ENCODE data around the gene POLR2L.

POLR2L gene

DNA sequence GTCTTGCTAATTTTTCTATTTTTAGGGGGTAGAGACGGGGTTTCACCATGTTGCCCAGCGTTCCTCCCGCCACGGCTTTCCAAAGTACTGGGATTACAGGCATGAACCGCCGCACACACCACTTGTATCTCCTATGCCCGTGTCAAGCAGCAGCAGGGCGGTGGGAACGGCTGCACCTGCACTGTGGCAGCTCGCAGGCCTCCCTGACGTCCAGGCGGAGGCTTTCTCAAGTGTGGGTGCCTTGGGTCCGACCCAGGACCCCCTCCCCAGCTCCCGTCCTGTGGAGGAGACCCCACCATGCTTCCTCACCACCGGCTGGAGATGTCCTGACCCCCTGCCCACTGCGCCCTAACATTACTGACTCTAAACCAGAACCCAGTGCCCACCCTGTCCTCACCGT is 26.1 kb upstream of the POLR2L start:
- no peak for DNase-seq

DNA sequence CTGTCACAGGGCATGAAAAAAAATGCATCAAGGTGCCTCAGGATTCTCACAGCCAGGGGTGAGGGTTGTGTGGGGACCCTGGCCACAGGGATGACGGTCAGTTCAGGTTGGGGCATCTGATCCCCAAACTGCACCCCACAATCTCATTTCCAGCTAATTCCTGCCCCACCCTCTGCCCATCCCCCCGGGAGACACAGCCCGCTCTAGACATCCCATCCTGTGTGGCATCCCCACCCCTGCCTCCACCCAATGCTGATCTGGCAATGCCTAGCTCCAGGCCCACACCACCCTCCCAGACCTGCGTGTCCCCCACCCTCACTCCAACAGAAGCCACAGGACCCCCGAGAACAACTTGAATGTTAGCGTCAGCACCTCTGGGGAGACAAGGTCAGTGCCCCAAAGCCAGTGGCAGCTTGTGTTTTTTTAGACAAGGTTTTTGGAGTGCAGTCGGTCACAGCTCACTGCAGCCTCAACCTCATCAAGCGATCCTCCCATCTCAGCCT is 25.6 kb upstream of the POLR2L start:
- DNase-seq: no peak

GRCh38 chr11:866481-866880 is 24.2 kb upstream of the POLR2L start:
- no peak for DNase-seq

DNA sequence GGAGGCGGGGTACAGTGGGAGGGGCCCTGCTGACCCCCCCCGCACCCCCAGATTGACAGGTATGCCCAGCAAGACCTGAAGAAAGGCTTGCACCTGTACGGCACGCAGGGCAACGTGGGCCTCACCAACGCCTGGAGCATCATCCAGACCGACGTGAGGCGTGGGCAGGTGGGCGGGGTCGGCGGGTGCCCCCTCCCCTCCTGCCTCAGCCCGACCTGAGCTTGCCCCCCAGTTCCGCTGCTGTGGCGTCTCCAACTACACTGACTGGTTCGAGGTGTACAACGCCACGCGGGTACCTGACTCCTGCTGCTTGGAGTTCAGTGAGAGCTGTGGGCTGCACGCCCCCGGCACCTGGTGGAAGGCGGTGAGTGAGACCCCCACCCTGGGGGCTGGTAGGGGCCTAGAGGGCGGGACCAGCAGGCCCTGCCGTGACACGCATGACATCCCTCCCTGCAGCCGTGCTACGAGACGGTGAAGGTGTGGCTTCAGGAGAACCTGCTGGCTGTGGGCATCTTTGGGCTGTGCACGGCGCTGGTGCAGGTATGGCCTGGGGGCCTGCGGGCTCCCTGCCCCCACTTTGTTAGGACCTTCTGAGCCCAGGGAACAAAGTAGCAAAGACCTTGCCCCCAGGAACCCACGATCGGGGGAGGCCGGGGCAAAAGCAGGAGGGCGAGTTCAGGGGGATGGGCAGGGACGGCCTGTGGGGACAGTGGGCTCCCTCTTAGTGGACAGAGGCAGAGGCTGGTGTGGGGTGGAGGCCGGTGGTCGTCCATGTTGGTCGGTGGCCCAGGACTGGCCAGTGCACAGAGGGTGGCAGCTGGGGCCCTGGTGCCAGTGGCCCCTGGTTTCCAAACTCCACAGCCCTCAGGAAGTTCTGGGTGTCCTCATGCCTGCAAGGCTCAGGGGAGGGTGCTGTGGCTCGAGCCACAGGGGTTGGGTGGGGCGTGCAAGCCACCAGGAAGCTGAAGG is 23.4 kb upstream of the POLR2L start:
- DNase-seq: no peak

GRCh38 chr11:864898-865297 is 22.6 kb upstream of the POLR2L start:
- DNase-seq: no peak

- DNase-seq: no peak
Measured at GRCh38 chr11:863910-864827, 21.8 kb upstream of the POLR2L start.

DNA sequence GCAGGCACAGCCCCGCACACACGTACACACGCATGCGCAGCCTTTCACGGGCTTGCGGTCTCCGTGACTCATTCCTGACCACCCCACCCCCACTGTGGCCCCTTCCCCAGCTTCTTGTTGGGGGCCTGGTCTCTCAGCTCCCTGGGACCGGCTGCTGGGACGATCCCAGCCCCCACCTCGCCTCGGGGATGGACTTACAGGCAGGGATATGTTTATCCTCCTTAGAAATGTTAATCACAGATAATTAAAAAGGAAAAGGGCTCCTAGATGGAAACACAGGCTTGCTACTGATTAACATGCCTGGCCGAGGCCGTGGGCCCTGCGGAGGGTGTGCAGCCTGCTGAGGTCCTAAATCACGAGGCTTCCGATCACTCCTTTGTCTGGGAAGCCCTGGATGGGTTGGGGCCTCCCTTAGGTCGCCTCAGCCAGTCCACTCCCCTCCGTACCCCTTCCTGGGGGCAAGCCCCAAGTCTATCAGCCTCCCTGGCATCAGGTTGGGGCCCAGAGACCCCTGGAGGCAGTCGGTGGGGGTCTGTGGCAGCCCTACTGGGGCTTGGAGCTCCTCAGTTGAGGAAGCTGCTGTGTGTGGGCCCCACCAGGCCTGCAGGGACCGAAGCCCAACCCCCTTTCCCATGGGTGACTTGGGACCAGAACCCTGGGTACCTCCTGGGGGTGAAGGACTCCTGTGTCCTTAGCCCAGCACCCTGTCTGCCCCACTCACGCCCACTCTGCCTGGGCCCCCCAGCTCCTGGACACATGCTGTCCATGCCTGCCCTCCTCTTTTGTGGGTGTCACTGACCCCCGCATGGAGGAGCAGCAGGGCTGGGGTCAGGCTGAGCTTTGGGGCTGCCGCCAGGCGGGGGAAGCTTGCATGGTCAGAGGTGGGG is 20.9 kb upstream of the POLR2L start:
- DNase-seq: no peak

DNA sequence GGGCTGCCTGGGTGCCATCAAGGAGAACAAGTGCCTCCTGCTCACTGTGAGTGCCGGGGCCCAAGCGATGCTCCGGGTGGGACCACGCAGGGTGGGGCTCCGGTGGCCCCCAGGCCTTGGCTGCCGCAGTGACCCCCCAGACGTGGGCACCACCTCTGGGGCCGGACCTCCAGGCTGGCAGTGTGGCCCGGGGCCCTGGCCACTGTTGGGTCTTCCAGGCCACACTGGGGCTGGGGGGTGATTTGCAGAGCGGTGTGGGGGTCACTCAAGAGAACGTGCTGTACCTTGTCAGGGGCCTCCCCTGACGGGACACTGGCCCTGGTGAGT is 20.3 kb upstream of the POLR2L start:
- no peak for DNase-seq

- no peak for DNase-seq
Measured at GRCh38 chr11:862081-862661, 19.8 kb upstream of the POLR2L start.

GRCh38 chr11:861105-861479 is 18.8 kb upstream of the POLR2L start:
- no peak for DNase-seq

DNA sequence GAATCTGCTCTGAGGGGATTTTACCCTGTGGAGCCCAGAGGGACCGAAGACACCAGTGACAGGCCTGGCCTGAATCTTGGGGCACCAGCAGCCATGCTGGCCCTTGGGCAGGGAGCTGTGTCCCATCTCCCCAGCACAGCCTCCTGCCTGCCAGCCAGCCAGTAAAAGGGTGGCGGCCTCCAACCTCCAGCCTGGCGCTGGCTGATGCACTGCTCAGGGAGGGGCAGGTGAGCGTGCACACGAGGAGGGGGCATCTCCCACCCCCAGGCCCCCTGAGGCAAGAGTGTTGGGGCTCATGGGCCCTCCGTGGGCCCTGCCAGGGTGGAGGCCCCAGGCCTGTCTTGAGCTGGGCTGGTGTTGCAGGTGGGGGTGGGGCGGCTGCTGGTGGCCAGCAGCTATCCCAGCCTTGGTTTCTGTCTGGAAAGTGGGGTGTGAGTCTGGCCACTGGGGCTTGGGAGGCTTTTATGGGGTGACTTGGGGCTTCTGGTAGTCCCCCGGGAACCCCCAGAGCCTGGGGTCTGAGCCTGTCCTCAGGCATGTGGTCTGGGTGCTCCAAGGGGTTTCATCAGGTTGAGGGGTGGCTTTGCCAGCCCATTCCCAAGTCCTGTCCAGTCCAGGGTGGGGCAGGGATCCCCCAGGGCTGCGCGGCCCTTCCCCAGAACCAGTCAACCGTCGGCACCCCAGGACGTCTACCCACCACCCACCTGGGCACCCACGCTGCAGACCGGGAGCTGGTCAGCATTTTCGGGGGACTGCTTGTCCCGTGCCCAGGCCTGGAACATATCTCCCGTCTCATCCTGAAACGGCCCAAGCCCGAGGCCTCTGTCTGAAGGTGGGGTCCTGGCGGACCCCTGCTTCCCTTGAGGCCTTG is 18.1 kb upstream of the POLR2L start:
- DNase-seq: no peak

GRCh38 chr11:859394-860131 is 17.2 kb upstream of the POLR2L start:
- DNase-seq: no peak

DNA sequence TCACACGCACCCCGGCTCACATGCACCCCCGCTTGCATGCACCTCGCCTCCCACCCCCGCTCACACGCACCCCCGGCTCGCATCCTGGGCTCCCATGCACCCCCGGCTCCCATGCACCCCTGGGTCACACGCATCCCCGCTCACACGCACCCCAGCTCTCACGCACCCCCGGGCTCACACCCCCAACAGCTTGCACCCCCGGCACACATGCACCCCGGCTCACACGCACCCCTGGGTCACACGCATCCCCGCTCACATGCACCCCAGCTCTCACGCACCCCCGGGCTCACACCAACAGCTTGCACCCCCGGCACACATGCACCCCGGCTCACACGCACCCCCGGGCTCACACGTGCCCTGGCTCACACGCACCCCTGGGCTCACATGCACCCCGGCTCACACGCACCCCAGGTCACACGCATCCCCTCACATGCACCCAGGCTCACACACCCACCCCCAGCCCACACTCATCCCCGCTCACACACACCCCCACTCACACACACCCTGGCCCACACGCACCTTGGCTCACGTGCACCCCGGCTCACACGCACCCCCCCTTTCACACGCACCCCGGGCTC is 16.5 kb upstream of the POLR2L start:
- DNase-seq: no peak

- DNase-seq: no peak
Measured at GRCh38 chr11:858053-858761, 15.9 kb upstream of the POLR2L start.

GRCh38 chr11:856397-856796 is 14.1 kb upstream of the POLR2L start:
- no peak for DNase-seq

- DNase-seq: no peak
Measured at GRCh38 chr11:855796-856195, 13.5 kb upstream of the POLR2L start.

- no peak for DNase-seq
Measured at GRCh38 chr11:855330-855674, 13.0 kb upstream of the POLR2L start.

GRCh38 chr11:854601-855329 is 12.4 kb upstream of the POLR2L start:
- no peak for DNase-seq

Measured in CD4-positive, alpha-beta T cell treated with Interleukin-12 subunit alpha and Interleukin-12 subunit beta, for 1 hour (primary cell).